ENCODE measurements around the gene BTK.

BTK gene

GRCh38 chrX:101383679-101384205 is 2.2 kb downstream of the BTK start:
- no peak for TF ChIP-seq CTCF (IDR thresholded peaks at IDR 0.05; ENCODE audit: low read depth, low read length)
- H3K27me3 ChIP-seq (ENCODE audit: insufficient read depth, low read depth, severe bottlenecking): peaks cover 14% of the 10 kb centered on the region
- no peaks in the 10 kb centered on the region for H3K36me3 ChIP-seq
- H3K27ac ChIP-seq: no peak overlapping the region
- DNase-seq: no peak
- no peak overlapping the region for H3K4me3 ChIP-seq (ENCODE audit: low read depth, low read length)
- H3K9me3 ChIP-seq (ENCODE audit: severe bottlenecking): no peaks in the 10 kb centered on the region

GRCh38 chrX:101377547-101377946 is 8.4 kb downstream of the BTK start:
- TF ChIP-seq CTCF (IDR thresholded peaks at IDR 0.05; ENCODE audit: low read depth, low read length): no peak

GRCh38 chrX:101370888-101371504 is 15.0 kb downstream of the BTK start:
- no peak overlapping the region for H3K27ac ChIP-seq
- no peak overlapping the region for H3K4me3 ChIP-seq (ENCODE audit: low read depth, low read length)
- H3K36me3 ChIP-seq: no peaks in the 10 kb centered on the region
- H3K9me3 ChIP-seq (ENCODE audit: severe bottlenecking): no peaks in the 10 kb centered on the region
- no peak for DNase-seq
- no peak for TF ChIP-seq CTCF (IDR thresholded peaks at IDR 0.05; ENCODE audit: low read depth, low read length)
- H3K27me3 ChIP-seq (ENCODE audit: insufficient read depth, low read depth, severe bottlenecking): peaks cover 29% of the 10 kb centered on the region

More at GRCh38 chrX:101377547-101377946, 8.4 kb downstream of the BTK start:
- no peak overlapping the region for H3K4me3 ChIP-seq (ENCODE audit: low read depth, low read length)
- no peak overlapping the region for H3K27ac ChIP-seq
- no peaks in the 10 kb centered on the region for H3K36me3 ChIP-seq
- H3K27me3 ChIP-seq (ENCODE audit: insufficient read depth, low read depth, severe bottlenecking): peaks cover 13% of the 10 kb centered on the region
- DNase-seq: no peak
- H3K9me3 ChIP-seq (ENCODE audit: severe bottlenecking): no peaks in the 10 kb centered on the region

GRCh38 chrX:101369687-101370086 is 16.3 kb downstream of the BTK start:
- Histone ChIP-seq H3K4me3 (ENCODE audit: low read depth, low read length) (no peak overlapping the region), H3K36me3 (no peaks in the 10 kb centered on the region), H3K27me3 (ENCODE audit: insufficient read depth, low read depth, severe bottlenecking) (peaks cover 29% of the 10 kb centered on the region), H3K27ac (no peak overlapping the region), H3K9me3 (ENCODE audit: severe bottlenecking) (no peaks in the 10 kb centered on the region)
- no peak for DNase-seq
- TF ChIP-seq CTCF (IDR thresholded peaks at IDR 0.05; ENCODE audit: low read depth, low read length): no peak

- H3K27me3 ChIP-seq (ENCODE audit: insufficient read depth, low read depth, severe bottlenecking): peaks cover 29% of the 10 kb centered on the region
- H3K4me3 ChIP-seq (ENCODE audit: low read depth, low read length): no peak overlapping the region
- TF ChIP-seq CTCF (IDR thresholded peaks at IDR 0.05; ENCODE audit: low read depth, low read length): no peak
- no peak overlapping the region for H3K27ac ChIP-seq
- H3K9me3 ChIP-seq (ENCODE audit: severe bottlenecking): no peaks in the 10 kb centered on the region
- no peak for DNase-seq
- no peaks in the 10 kb centered on the region for H3K36me3 ChIP-seq
Measured at GRCh38 chrX:101368800-101369199, 17.2 kb downstream of the BTK start.

GRCh38 chrX:101365301-101365795 is 20.6 kb downstream of the BTK start:
- Histone ChIP-seq H3K27ac (no peak overlapping the region), H3K9me3 (ENCODE audit: severe bottlenecking) (no peaks in the 10 kb centered on the region), H3K36me3 (no peaks in the 10 kb centered on the region), H3K4me3 (ENCODE audit: low read depth, low read length) (no peak overlapping the region), H3K27me3 (ENCODE audit: insufficient read depth, low read depth, severe bottlenecking) (peaks cover 24% of the 10 kb centered on the region)
- TF ChIP-seq CTCF (IDR thresholded peaks at IDR 0.05; ENCODE audit: low read depth, low read length): no peak
- no peak for DNase-seq
